Kidney (tissue), 14 donors: Measurements from ENCODE around the gene UBE2Z. TPM values are rescaled to one million over a fixed set of nuclear protein-coding genes. Genes with fewer than 3 reads are reported as not detected.

Experiments
- DNase-seq, 5 donors: peaks; one replicate each; pipeline ENCODE4 v3.0.0-alpha.2; 2013 to 2020
- FAIRE-seq: peaks from 2 replicates; lab custom pipeline; 2012; peaks lifted over from hg19 to GRCh38; lab: Jason Lieb, UNC
- H3K27ac ChIP-seq, 2 donors: one replicate each; pipeline ENCODE4 v1.7.0; 2013; ENCODE audit warnings: low read depth in 2 of 2, low read length in 2 of 2, inconsistent platforms in 1 of 2
- H3K27me3 ChIP-seq: one replicate; pipeline ENCODE4 v1.7.1; 2013; ENCODE audit warnings: low read length, inconsistent platforms; ENCODE audit not compliant: control insufficient read depth, insufficient read depth
- H3K36me3 ChIP-seq, 3 donors: one replicate each; pipeline versions ENCODE4 v1.7.0 to v1.7.1; 2013; ENCODE audit warnings: low read length in 3 of 3, control low read depth in 1 of 3, inconsistent platforms in 1 of 3; ENCODE audit not compliant: insufficient read depth in 3 of 3, control insufficient read depth in 2 of 3
- H3K4me1 ChIP-seq, 3 donors: one replicate each; pipeline versions ENCODE4 v1.7.0 to v1.7.1; 2013; ENCODE audit warnings: low read length in 3 of 3, inconsistent platforms in 1 of 3, low read depth in 1 of 3; ENCODE audit not compliant: control insufficient read depth in 2 of 3, insufficient read depth in 2 of 3
- H3K4me3 ChIP-seq, 3 donors: one replicate each; pipeline versions ENCODE4 v1.7.0 to v1.8.1; 2013; ENCODE audit warnings: low read length in 3 of 3, control low read depth in 1 of 3, inconsistent platforms in 1 of 3
- H3K9ac ChIP-seq, 3 donors: one replicate each; pipeline versions ENCODE4 v1.7.0 to v1.7.1; 2013; ENCODE audit warnings: low read length in 3 of 3, control low read depth in 1 of 3, inconsistent platforms in 1 of 3
- H3K9me3 ChIP-seq, 3 donors: one replicate each; pipeline versions ENCODE4 v1.7.0 to v1.7.1; 2013; ENCODE audit warnings: low read length in 3 of 3, control low read depth in 1 of 3, inconsistent platforms in 1 of 3; ENCODE audit not compliant: control insufficient read depth in 2 of 3, insufficient read depth in 1 of 3
- CTCF ChIP-seq: IDR thresholded peaks from 3 replicates; pipeline ENCODE4 v1.5.1; 2012; ENCODE audit warnings: mild to moderate bottlenecking, moderate library complexity, borderline replicate concordance; ENCODE audit not compliant: insufficient read depth; ENCODE audit errors: extremely low read depth
- intact Hi-C: fragments of 100-400 bp; cut with DNase I; formaldehyde crosslinking; loops from one replicate; pipeline ENCODE4 v1.11.1; 2022
- polyA plus RNA-seq: library from polyadenylated mRNA; stranded (reverse); fragments of 350-450 nt; fragmentation: Illumina TruSeq; extraction: RNeasy Lipid Tissue Mini Kit (QIAGEN cat#74804); gene quantifications from one replicate; pipeline ENCODE4 v1.2.3, GENCODE V29; 2014; ENCODE audit warnings: low read depth, low replicate concordance; ENCODE audit not compliant: insufficient read depth
- total RNA-seq: library from RNA; stranded (reverse); fragmentation: NEBNext Ultra II Directional; extraction: Animal tissue kit (Norgen Biotek cat#: 25700); gene quantifications from one replicate; pipeline ENCODE4 v1.2.1, GENCODE V29; 2021
- donor health status: control.
- donor health status: control.
- donor health status: control.
- donor health status: control.
- donor health status: control.
- donor health status: DM: yes; HTN: yes; CAD: no.
- donor health status: Normal renal cell carcinoma (clear cell type).

Gene UBE2Z
- total and polyA plus RNA-seq, 2 donors from 2014 or later: 47.5 to 86.7 TPM

GRCh38 chr17:48894886-48895285 is 13.3 kb upstream of the UBE2Z start:
- DNase-seq (no peak), FAIRE-seq (no peak)
- peaks cover 0 to 10% (median 3%) of the 10 kb centered on the region in 3 donors for H3K4me1 ChIP-seq
- H3K27me3 ChIP-seq: no peaks in the 10 kb centered on the region
- no peak overlapping the region for H3K9ac ChIP-seq
- H3K9me3 ChIP-seq: no peaks in the 10 kb centered on the region
- H3K27ac ChIP-seq: no peak overlapping the region
- peaks cover 0 to 21% (median 17%) of the 10 kb centered on the region in 3 donors for H3K36me3 ChIP-seq
- no peak overlapping the region for H3K4me3 ChIP-seq
- intact Hi-C loops: no loop called here
- no peak for TF ChIP-seq CTCF

- H3K9ac ChIP-seq: no peak overlapping the region
- intact Hi-C loops: no loop called here
- no peak for TF ChIP-seq CTCF
- no peaks in the 10 kb centered on the region for H3K27me3 ChIP-seq
- no peaks in the 10 kb centered on the region for H3K9me3 ChIP-seq
- DNase-seq: no peak
- H3K4me1 ChIP-seq: no peaks in the 10 kb centered on the region
- H3K36me3 ChIP-seq: peaks cover 0 to 11% (median 11%) of the 10 kb centered on the region in 3 donors
- no peak overlapping the region for H3K4me3 ChIP-seq
- FAIRE-seq: no peak
- no peak overlapping the region for H3K27ac ChIP-seq
Measured at GRCh38 chr17:48901241-48901640, 7.0 kb upstream of the UBE2Z start.

GRCh38 chr17:48903401-48903800 is 4.8 kb upstream of the UBE2Z start:
- peaks cover 0 to 2% (median 0%) of the 10 kb centered on the region in 3 donors for H3K36me3 ChIP-seq
- TF ChIP-seq CTCF: no peak
- DNase-seq (no peak), FAIRE-seq (no peak)
- H3K9me3 ChIP-seq: no peaks in the 10 kb centered on the region
- no peak overlapping the region for H3K9ac ChIP-seq
- peaks cover 0 to 2% (median 0%) of the 10 kb centered on the region in 3 donors for H3K4me1 ChIP-seq
- H3K27me3 ChIP-seq: no peaks in the 10 kb centered on the region
- intact Hi-C loops: no loop called here
- no peak overlapping the region for H3K27ac ChIP-seq
- no peak overlapping the region for H3K4me3 ChIP-seq

GRCh38 chr17:48904428-48904827 is 3.8 kb upstream of the UBE2Z start:
- Histone ChIP-seq H3K36me3 (no peaks in the 10 kb centered on the region), H3K27me3 (no peaks in the 10 kb centered on the region), H3K4me1 (peaks cover 0 to 2% (median under 1%) of the 10 kb centered on the region in 3 donors), H3K4me3 (no peak overlapping the region), H3K9me3 (no peaks in the 10 kb centered on the region), H3K27ac (no peak overlapping the region), H3K9ac (no peak overlapping the region)
- FAIRE-seq (no peak), DNase-seq (no peak)
- TF ChIP-seq CTCF: no peak
- intact Hi-C loops: no loop called here
